HG03432 (cell line): ENCODE measurements around the gene ZFAND5.

ENCODE experiments used
- ATAC-seq: cut with Tn5 transposase; IDR thresholded peaks from one replicate; pipeline ENCODE4 v1.9.1; 2021; ENCODE audit warnings: mild to moderate bottlenecking, moderate library complexity; ENCODE audit not compliant: unreplicated experiment

The ZFAND5 gene

GRCh38 chr9:72363908-72364678 is 915 bp downstream of the ZFAND5 start:
- ATAC-seq: peak; percentile 57

DNA sequence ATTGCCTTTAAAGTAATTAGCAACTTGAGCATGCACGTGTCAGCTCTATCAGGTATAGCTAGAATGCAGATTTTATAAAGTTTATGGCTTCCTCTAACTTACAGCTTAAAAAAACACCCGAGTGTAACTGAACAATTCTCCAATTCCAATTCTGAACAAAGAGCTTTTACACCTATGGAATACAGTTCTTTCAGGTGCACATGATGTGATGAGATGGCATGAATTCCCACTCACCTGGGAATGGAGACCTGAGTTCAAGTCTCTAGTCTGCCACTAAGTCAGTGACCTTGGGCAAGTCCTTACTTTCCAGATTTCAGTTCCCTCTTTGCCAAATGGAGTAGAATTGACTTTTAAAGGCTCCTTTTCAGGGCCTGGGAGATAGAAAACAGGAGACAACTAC is 1.8 kb downstream of the ZFAND5 start:
- ATAC-seq: no peak

GRCh38 chr9:72362680-72363139 is 2.3 kb downstream of the ZFAND5 start:
- peak; percentile 24 for ATAC-seq

DNA sequence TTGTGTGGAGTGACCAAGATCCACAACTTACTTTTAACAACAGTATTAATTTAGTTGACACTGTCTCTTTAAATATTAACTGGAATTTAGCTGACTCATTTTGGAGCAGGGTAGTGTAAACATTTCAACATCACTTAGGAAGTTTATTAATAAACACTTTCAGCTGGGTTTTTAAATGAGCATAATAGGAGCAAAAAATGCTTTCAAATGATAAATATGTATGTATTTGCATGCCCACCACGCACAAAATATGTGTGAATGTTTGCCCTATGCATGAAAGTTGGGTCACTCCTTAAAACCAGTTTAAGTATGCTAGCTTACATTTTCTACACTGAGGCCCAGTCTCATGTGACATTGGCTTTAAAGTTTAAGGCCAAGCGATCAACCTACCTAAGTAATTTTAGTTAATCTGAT is 2.9 kb downstream of the ZFAND5 start:
- ATAC-seq: no peak

- no peak for ATAC-seq
These were observed 3.8 kb downstream of the ZFAND5 start for GRCh38 chr9:72361217-72361616.

GRCh38 chr9:72360324-72360723 is 4.7 kb downstream of the ZFAND5 start:
- no peak for ATAC-seq

DNA sequence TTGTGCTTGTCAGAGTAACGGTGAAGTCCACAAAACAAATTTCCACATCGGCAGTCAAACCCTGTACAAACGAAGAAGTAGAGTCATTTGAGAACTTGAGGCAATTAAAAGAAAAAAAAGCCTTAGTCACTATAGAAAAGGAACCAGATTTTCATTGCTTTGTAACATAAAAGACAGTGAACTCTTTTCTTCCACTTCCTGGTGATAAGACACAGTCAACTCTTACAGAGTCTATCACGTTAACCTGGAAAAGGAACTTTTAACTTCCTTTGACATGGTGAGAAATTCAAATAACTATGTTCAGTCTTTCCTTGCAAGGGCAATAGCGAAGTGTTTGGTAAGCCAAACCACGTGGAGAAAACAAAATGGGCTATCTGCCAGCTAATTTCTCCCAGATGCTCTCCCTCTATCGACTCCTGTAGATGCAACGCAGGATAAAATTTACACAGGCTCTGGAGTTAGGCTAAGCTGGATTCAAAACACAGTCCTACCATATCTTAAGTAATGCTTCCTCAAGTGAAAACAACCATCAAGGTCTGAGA is 8.9 kb downstream of the ZFAND5 start:
- no peak for ATAC-seq

- no peak for ATAC-seq
These were observed 9.9 kb downstream of the ZFAND5 start for GRCh38 chr9:72355153-72355552.

DNA sequence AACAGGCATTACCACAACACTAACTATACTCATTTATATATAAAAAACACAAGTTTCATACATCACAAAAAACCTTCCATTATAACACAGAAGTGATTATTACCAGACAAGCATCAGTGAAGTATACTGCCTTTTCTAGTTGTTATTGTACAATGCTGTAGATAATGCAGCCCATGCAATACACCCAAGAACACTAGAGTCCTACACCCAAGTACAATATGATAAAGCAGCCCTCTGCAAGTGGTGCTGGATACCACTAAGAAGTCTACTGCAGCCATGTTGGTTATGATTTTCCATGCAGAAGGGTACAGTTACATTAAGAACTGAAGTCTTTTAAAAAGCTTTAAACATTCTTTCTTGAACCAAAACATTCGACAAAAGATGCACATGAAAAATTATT is 10.3 kb downstream of the ZFAND5 start:
- no peak for ATAC-seq

GRCh38 chr9:72353455-72354116 is 11.4 kb downstream of the ZFAND5 start:
- no peak for ATAC-seq

DNA sequence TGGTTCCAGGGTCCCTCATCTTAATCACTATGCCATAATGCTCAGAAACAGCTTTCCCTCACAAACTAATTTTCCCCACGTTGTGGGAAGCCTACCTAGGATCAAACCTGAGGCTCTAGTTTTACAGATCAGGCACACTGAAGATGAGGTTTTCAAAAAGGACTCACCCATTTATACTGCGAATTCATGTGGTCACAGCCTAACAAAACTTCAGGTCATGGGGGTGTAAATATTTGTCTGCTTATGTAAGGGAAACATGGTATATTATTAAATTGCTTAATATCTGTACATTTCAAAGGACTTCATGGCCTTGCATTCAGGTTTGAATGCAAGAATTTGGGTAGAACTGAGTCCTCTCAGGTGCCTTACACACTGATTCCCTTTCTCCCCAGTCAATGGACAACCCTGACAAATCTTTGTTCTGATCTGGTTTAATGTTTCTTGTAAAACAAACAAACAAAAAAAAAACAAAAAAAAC is 12.1 kb downstream of the ZFAND5 start:
- no peak for ATAC-seq

- ATAC-seq: no peak
These were observed 13.2 kb downstream of the ZFAND5 start for GRCh38 chr9:72351538-72352453.

DNA sequence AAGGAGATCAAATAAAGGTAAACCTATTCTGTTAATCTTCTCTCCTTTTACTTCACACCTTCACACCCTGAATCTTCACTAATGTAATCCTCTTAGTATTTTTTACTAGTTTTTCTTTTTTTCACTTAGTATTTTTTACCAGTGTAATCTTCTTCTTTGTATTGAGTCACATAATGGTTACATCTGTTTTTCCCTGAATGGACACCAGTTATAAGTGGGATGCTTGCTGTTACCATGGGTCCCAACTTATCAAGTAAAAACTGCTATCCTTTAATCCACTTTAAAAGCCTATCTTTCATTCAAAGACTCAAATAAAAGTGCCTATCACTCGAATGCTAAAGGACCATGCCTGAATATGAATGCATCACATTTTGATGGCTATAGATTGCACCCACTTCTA is 15.1 kb downstream of the ZFAND5 start:
- no peak for ATAC-seq

- ATAC-seq: no peak
These were observed 15.8 kb downstream of the ZFAND5 start for GRCh38 chr9:72349240-72349639.

- ATAC-seq: no peak
These were observed 18.7 kb downstream of the ZFAND5 start for GRCh38 chr9:72346333-72346732.

DNA sequence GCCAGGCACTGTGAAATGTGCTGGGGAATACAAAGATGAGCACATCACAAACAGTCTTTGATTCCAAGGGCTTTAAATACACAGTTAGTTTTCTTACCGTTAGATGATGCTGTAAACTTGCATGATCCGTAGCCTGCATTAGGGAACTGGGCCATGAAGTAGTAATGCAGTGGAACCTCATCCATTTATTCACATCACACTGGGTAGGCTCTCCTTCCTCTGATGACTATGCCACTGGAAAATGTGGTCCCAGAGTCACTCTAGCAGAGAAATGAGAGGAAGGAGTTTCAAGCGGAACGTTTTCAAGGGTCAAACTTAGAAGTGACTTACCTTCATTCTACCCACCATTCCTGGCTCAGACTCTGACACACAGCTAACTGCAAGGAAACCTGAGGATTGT is 26.4 kb downstream of the ZFAND5 start:
- no peak for ATAC-seq

DNA sequence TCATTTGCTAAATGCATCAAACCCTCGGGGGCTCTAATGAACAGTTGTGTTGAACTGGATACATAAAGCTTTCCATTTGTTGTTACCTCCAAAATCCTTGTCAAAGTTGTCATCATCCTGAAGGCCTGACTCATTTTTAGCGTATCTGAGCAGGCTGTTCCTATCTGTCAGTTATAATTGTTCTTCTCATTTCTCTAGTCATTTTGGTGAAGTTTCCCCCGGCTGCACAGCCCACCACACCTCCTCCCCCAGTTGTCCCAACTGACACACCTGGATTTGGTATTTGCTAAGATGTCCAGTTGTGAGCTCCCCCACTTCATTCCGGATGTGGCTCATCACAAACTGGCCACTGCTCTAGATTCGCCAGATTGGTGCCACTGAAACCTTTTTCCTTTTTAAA is 27.7 kb downstream of the ZFAND5 start:
- ATAC-seq: no peak

DNA sequence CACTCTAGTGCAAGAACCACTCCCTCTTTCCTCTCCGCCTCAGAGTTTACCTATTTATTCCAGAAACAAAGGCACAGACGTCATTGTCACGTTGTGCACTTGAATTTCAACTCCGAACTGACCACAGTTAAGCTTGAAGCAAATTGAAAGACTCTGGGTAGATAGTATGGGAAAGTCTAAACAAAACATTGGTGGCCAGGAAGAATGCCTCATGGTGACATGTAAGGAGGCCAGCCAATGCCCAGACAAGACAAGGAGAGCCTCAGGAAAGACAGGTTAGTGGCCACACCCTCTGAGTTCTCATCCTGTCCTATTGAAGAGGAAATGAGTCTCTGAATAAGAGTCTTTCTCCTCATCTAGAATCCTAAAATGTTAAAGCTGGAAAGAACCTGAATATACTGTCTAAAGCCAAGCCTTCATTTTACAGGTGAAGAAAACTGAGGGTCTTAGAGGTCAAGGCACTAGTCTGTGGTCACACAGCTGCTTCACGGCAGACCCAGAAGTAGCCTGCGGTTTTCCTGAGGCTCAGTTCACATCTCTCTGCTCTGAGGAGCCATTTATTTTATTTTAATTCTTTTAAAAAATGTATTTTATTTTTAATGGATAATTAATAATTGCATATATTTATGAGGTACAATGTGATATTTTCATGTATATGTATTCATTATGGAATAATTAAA is 30.2 kb downstream of the ZFAND5 start:
- ATAC-seq: no peak

GRCh38 chr9:72333709-72334108 is 31.3 kb downstream of the ZFAND5 start:
- no peak for ATAC-seq

DNA sequence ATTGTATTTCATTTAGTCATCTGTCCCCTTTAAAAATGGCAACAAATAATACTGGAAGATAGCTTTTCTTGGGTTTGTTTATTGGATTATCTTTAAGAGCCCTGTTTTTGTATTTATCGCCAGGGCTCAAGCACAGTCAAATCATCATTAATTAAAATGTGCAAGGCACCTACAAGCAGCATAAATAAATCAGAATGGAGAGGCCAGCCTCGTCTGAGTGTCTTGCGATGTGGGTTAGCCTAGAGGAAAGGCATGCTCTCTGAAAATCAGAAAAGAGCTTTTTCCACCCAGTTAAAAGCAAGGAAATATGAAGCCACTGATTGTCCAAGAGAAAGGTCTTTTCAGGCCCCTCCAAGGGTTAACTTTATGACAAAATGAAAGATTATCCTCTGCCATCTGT is 31.8 kb downstream of the ZFAND5 start:
- no peak for ATAC-seq
